MM.1S (cell line): ENCODE results near the gene INTS2.
A peak's percentile ranks its signal among the peaks of the same experiment; 100 is the strongest.

Experiments used
- DNase-seq: peaks from one replicate; pipeline ENCODE4 v3.0.0-alpha.2; 2015
- H2AFZ ChIP-seq: fragments of 300-600 bp; sonication (generic); 2 replicates; pipeline ENCODE4 v1.6.0; 2016; ENCODE audit warnings: antibody characterized with exemption, low read length
- H3F3A ChIP-seq: fragments of 300-600 bp; sonication (generic); 2 replicates; pipeline ENCODE4 v1.6.1; 2016; ENCODE audit warnings: mild to moderate bottlenecking, antibody characterized with exemption, low read length, moderate library complexity, mixed read lengths; ENCODE audit not compliant: insufficient read depth
- H3K27ac ChIP-seq: fragments of 300-600 bp; sonication (generic); 2 replicates; pipeline ENCODE4 v1.5.1; 2016; ENCODE audit warnings: mild to moderate bottlenecking, low read length
- H3K27me3 ChIP-seq: fragments of 300-600 bp; sonication (generic); replicated peaks from 2 replicates; pipeline ENCODE4 v1.6.0; 2016; ENCODE audit warnings: low read length; ENCODE audit not compliant: insufficient read depth
- H3K36me3 ChIP-seq: fragments of 300-600 bp; sonication (generic); replicated peaks from 2 replicates; pipeline ENCODE4 v1.6.1; 2016; ENCODE audit warnings: mild to moderate bottlenecking, low read length, mixed read lengths; ENCODE audit not compliant: insufficient read depth
- H3K4me1 ChIP-seq: fragments of 300-600 bp; sonication (generic); 2 replicates; pipeline ENCODE4 v1.6.1; 2016; ENCODE audit warnings: low read length, mixed read lengths
- H3K4me2 ChIP-seq: fragments of 300-600 bp; sonication (generic); 2 replicates; pipeline ENCODE4 v1.6.0; 2016; ENCODE audit warnings: low read depth, low read length
- H3K4me3 ChIP-seq: fragments of 300-600 bp; sonication (generic); 2 replicates; pipeline ENCODE4 v1.5.1; 2016; ENCODE audit warnings: low read length, mixed read lengths
- H3K79me2 ChIP-seq: fragments of 300-600 bp; sonication (generic); 2 replicates; pipeline ENCODE4 v1.6.1; 2016; ENCODE audit warnings: mixed run types, low read length, mixed read lengths
- H3K9ac ChIP-seq: fragments of 300-600 bp; sonication (generic); 2 replicates; pipeline ENCODE4 v1.6.1; 2016; ENCODE audit warnings: low read length, mixed read lengths
- H3K9me2 ChIP-seq: fragments of 300-600 bp; sonication (generic); replicated peaks from 2 replicates; pipeline ENCODE4 v1.6.1; 2016; ENCODE audit warnings: mild to moderate bottlenecking, low read length, mixed read lengths; ENCODE audit not compliant: insufficient read depth
- H3K9me3 ChIP-seq: fragments of 300-600 bp; sonication (generic); replicated peaks from 2 replicates; pipeline ENCODE4 v1.6.1; 2016; ENCODE audit warnings: mild to moderate bottlenecking, low read length, mixed read lengths; ENCODE audit not compliant: insufficient read depth
- H4K20me1 ChIP-seq: fragments of 300-600 bp; sonication (generic); 2 replicates; pipeline ENCODE4 v1.6.1; 2016; ENCODE audit warnings: mild to moderate bottlenecking, low read length, moderate library complexity, mixed read lengths; ENCODE audit not compliant: insufficient read depth
- CTCF ChIP-seq: fragments of 300-600 bp; sonication (generic); IDR thresholded peaks from 2 replicates; pipeline ENCODE4 v1.5.1; 2016; ENCODE audit warnings: antibody characterized with exemption, low read length, mixed read lengths
- EZH2 ChIP-seq: fragments of 300-600 bp; sonication (generic); optimal IDR thresholded peaks from 2 replicates; pipeline ENCODE3; 2017; ENCODE audit warnings: low read depth, mild to moderate bottlenecking, antibody characterized with exemption, low read length, mixed read lengths
- EZH2phosphoT487 ChIP-seq: fragments of 300-600 bp; sonication (generic); IDR thresholded peaks from 2 replicates; pipeline ENCODE4 v1.6.1; 2018; ENCODE audit warnings: antibody characterized with exemption, low read length

Gene INTS2

GRCh38 chr17:61927208-61928100, at the start of gene INTS2:
Gene INTS2 (minus strand): TSS chr17:61927982. CDS start chr17:61926644, 1,338 bp downstream.
- Histone ChIP-seq H3K4me2 (peak within 1 kb of the TSS; percentile 96), H3K9me2 (no peaks in the 10 kb centered on the region), H3K79me2 (peaks cover 14% of the 10 kb centered on the region), H3K27ac (peak within 1 kb of the TSS; percentile 68), H3K4me3 (peak within 1 kb of the TSS; percentile 89), H3K9ac (peak within 1 kb of the TSS; percentile 88), H3F3A (peaks cover 11% of the 10 kb centered on the region), H3K9me3 (no peaks in the 10 kb centered on the region), H4K20me1 (no peaks in the 10 kb centered on the region), H3K4me1 (peaks cover 9% of the 10 kb centered on the region), H3K36me3 (no peaks in the 10 kb centered on the region; the same call in 1 of the 2 replicates), H3K27me3 (no peaks in the 10 kb centered on the region), H2AFZ (peak within 1 kb of the TSS; percentile 68)
- no peak for TF ChIP-seq EZH2
- TF ChIP-seq EZH2phosphoT487, result no peak
- TF ChIP-seq CTCF, result no peak
- DNase-seq, result peak; percentile 93

GRCh38 chr17:61974115-61974514, 46.3 kb upstream of the INTS2 start:
- H3K4me3 ChIP-seq, result no peak overlapping the region
- H3K9me2 ChIP-seq, result no peaks in the 10 kb centered on the region
- H3K9me3 ChIP-seq, result no peaks in the 10 kb centered on the region
- no peak overlapping the region for H3K27ac ChIP-seq
- TF ChIP-seq CTCF, result no peak
- no peak for TF ChIP-seq EZH2
- no peak for TF ChIP-seq EZH2phosphoT487
- H2AFZ ChIP-seq, result no peak overlapping the region
- no peaks in the 10 kb centered on the region for H3K4me1 ChIP-seq
- no peaks in the 10 kb centered on the region for H3K27me3 ChIP-seq
- no peak overlapping the region for H3K4me2 ChIP-seq
- no peaks in the 10 kb centered on the region; the same call in 1 of the 2 replicates for H3K36me3 ChIP-seq
- peaks cover 27% of the 10 kb centered on the region for H3K79me2 ChIP-seq
- H3K9ac ChIP-seq, result no peak overlapping the region
- no peak for DNase-seq
- no peaks in the 10 kb centered on the region for H3F3A ChIP-seq
- 0 out of 2 replicates have a peak, but pooled peaks cover 4% of the 10 kb centered on the region for H4K20me1 ChIP-seq

- no peaks in the 10 kb centered on the region for H3K9me3 ChIP-seq
- no peak overlapping the region for H3K27ac ChIP-seq
- no peak overlapping the region for H3K4me2 ChIP-seq
- H3K9me2 ChIP-seq, result no peaks in the 10 kb centered on the region
- H3K79me2 ChIP-seq, result peaks cover 22% of the 10 kb centered on the region
- H3K4me3 ChIP-seq, result no peak overlapping the region
- H4K20me1 ChIP-seq, result 0 out of 2 replicates have a peak, but pooled peaks cover 4% of the 10 kb centered on the region
- DNase-seq, result no peak
- H3F3A ChIP-seq, result no peaks in the 10 kb centered on the region
- H2AFZ ChIP-seq, result no peak overlapping the region
- no peaks in the 10 kb centered on the region for H3K4me1 ChIP-seq
- H3K36me3 ChIP-seq, result no peaks in the 10 kb centered on the region; the same call in 1 of the 2 replicates
- H3K27me3 ChIP-seq, result no peaks in the 10 kb centered on the region
- H3K9ac ChIP-seq, result no peak overlapping the region
- TF ChIP-seq CTCF (no peak), EZH2phosphoT487 (no peak), EZH2 (no peak)
These were observed 44.5 kb upstream of the INTS2 start for GRCh38 chr17:61972311-61972710.
